Suprapubic skin (tissue), 4 donors: Measurements from ENCODE around the gene U2SURP. TPM values are rescaled to one million over a fixed set of nuclear protein-coding genes. Genes with fewer than 3 reads are reported as not detected.
"Not testable (repeated sequence)": the region's sequence is repeated elsewhere in the genome, so short reads cannot be mapped to it uniquely, and the experiment has no call there.

Source experiments
- DNase-seq, 2 donors: peaks; one replicate each; pipeline ENCODE4 v3.0.0-alpha.2; 2019; ENCODE audit warnings: low spot score in 2 of 2
- H3K27ac ChIP-seq: fragments of 200-600 bp; sonication (generic); one replicate; pipeline ENCODE4 v1.5.1; 2019
- H3K27me3 ChIP-seq: fragments of 200-600 bp; sonication (generic); one replicate; pipeline ENCODE4 v1.5.1; 2019
- H3K36me3 ChIP-seq: fragments of 200-600 bp; sonication (generic); one replicate; pipeline ENCODE4 v1.5.1; 2019
- H3K4me1 ChIP-seq: fragments of 200-600 bp; sonication (generic); one replicate; pipeline ENCODE4 v1.5.1; 2019
- H3K4me3 ChIP-seq: fragments of 200-600 bp; sonication (generic); one replicate; pipeline ENCODE4 v1.5.1; 2019; ENCODE audit warnings: mild to moderate bottlenecking
- H3K9me3 ChIP-seq: fragments of 200-600 bp; sonication (generic); one replicate; pipeline ENCODE4 v1.5.1; 2019
- EP300 ChIP-seq: sonication (generic); formaldehyde crosslinking; IDR thresholded peaks from one replicate; pipeline ENCODE4 v1.6.1; 2017; ENCODE audit warnings: antibody characterized with exemption
- POLR2A ChIP-seq, 2 donors: fragments of 450-650 bp; IDR thresholded peaks; one replicate each; pipeline ENCODE4 v1.6.1; 2017; ENCODE audit warnings: antibody characterized with exemption in 2 of 2, mild to moderate bottlenecking in 2 of 2, moderate library complexity in 2 of 2
- POLR2AphosphoS5 ChIP-seq, 3 donors: sonication (generic); formaldehyde crosslinking; IDR thresholded peaks; one replicate each; pipeline ENCODE4 v1.6.1; 2017; ENCODE audit warnings: antibody characterized with exemption in 3 of 3
- WGBS: methylation state at CpG from one replicate; pipeline ENCODE4 v1.1.5; 2018; 5-methylcytosine and 5-hydroxymethylcytosine counted together
- total RNA-seq, 4 donors: library from RNA; depleted of rRNA; stranded (reverse); fragments of >200 nt; gene quantifications; one replicate each; pipeline ENCODE4 v1.1.0, GENCODE V29; 2016
- TF ChIP-seq, protein P1 (sequence below), 2 donors: fragments of 200-600 bp in 1 of 2; fragments of 450-650 bp in 1 of 2; sonication (generic) in 1 of 2; IDR thresholded peaks; one replicate each; pipeline ENCODE4 v1.5.1; 2016 to 2019; ENCODE audit warnings: antibody characterized with exemption in 2 of 2, mild to moderate bottlenecking in 1 of 2, moderate library complexity in 1 of 2

The U2SURP gene
- total RNA-seq, 4 donors from 2014 or later: 51.4 to 175 (median 62.1) TPM

DNA sequence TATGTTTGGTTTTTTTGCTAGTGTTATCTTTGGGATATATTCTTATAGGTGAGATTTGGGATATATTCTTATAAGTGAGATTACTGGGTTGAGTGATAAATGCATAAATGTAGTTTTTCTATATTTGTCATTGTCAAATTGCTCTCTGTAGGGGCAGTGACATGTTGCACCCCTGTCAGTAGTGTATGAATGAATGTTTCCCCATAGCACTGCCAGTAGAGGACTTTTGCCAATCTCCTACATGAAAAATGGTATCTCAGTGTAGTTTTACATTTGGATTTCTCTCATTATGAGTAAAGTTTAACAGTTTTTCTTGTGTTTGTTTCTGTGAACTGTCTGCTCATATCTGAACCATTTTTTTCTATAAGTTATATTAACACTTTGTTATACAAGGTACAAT, 13.6 kb downstream of the U2SURP start:
- H3K27me3 ChIP-seq: no peaks in the 10 kb centered on the region
- DNase-seq: no peak
- no peak overlapping the region for H3K27ac ChIP-seq
- no peak overlapping the region for H3K4me3 ChIP-seq
- H3K4me1 ChIP-seq: no peaks in the 10 kb centered on the region
- TF ChIP-seq, protein P1, sequence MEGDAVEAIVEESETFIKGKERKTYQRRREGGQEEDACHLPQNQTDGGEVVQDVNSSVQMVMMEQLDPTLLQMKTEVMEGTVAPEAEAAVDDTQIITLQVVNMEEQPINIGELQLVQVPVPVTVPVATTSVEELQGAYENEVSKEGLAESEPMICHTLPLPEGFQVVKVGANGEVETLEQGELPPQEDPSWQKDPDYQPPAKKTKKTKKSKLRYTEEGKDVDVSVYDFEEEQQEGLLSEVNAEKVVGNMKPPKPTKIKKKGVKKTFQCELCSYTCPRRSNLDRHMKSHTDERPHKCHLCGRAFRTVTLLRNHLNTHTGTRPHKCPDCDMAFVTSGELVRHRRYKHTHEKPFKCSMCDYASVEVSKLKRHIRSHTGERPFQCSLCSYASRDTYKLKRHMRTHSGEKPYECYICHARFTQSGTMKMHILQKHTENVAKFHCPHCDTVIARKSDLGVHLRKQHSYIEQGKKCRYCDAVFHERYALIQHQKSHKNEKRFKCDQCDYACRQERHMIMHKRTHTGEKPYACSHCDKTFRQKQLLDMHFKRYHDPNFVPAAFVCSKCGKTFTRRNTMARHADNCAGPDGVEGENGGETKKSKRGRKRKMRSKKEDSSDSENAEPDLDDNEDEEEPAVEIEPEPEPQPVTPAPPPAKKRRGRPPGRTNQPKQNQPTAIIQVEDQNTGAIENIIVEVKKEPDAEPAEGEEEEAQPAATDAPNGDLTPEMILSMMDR (IDR thresholded peaks at IDR 0.05): no peak
- TF ChIP-seq POLR2A (IDR thresholded peaks at IDR 0.05) (no peak), POLR2AphosphoS5 (IDR thresholded peaks at IDR 0.05) (no peak), EP300 (no peak)
- peaks cover 39% of the 10 kb centered on the region for H3K36me3 ChIP-seq
- no peaks in the 10 kb centered on the region for H3K9me3 ChIP-seq

- H3K4me1 ChIP-seq: no peaks in the 10 kb centered on the region
- TF ChIP-seq, protein P1 (IDR thresholded peaks at IDR 0.05): peak in 1 of 2 donors; percentile 49
- no peak for TF ChIP-seq EP300
- H3K27me3 ChIP-seq: no peaks in the 10 kb centered on the region
- H3K9me3 ChIP-seq: no peaks in the 10 kb centered on the region
- no peak for DNase-seq
- 78% methylated on average over 3 of the region's 3 CpGs for WGBS
- H3K36me3 ChIP-seq: peaks cover 54% of the 10 kb centered on the region
- H3K27ac ChIP-seq: no peak overlapping the region
- H3K4me3 ChIP-seq: no peak overlapping the region
Observed at GRCh38 chr3:143016321-143016972, 15.1 kb downstream of the U2SURP start.

GRCh38 chr3:143024351-143024960, 23.1 kb downstream of the U2SURP start:
- Histone ChIP-seq H3K4me1 (no peaks in the 10 kb centered on the region), H3K27ac (no peak overlapping the region), H3K4me3 (no peak overlapping the region), H3K36me3 (peaks cover 89% of the 10 kb centered on the region), H3K27me3 (no peaks in the 10 kb centered on the region), H3K9me3 (no peaks in the 10 kb centered on the region)
- WGBS: 96% methylated on average over 4 of the region's 4 CpGs
- no peak for DNase-seq
- TF ChIP-seq POLR2AphosphoS5 (IDR thresholded peaks at IDR 0.05) (no peak), POLR2A (IDR thresholded peaks at IDR 0.05) (no peak)
- TF ChIP-seq, protein P1 (IDR thresholded peaks at IDR 0.05): no peak

DNA sequence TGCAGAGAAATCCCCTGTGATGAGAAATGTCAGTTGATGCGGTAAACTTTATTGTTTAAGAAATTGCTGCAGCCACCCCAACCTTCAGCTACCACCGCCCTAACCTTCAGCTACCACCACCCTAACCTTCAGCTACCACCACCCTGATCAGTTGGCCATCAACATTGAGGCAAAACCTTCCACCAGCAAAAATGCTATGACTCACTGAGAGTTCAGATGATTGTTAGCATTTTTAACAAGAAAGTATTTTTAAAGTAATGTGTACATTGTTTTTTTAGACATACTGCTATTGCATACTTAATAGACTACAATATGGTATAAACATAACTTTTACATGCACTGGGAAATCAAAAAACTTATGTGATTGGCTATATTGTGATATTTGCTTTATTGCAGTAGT, 30.0 kb downstream of the U2SURP start:
- H3K36me3 ChIP-seq: peaks cover 82% of the 10 kb centered on the region
- no peak overlapping the region for H3K4me3 ChIP-seq
- no peaks in the 10 kb centered on the region for H3K27me3 ChIP-seq
- 80% methylated on average over 2 of the region's 2 CpGs for WGBS
- no peak overlapping the region for H3K27ac ChIP-seq
- H3K9me3 ChIP-seq: no peaks in the 10 kb centered on the region
- no peak for TF ChIP-seq EP300
- no peak for TF ChIP-seq POLR2A (IDR thresholded peaks at IDR 0.05)
- no peak for TF ChIP-seq POLR2AphosphoS5 (IDR thresholded peaks at IDR 0.05)
- TF ChIP-seq, protein P1 (IDR thresholded peaks at IDR 0.05): no peak
- no peak for DNase-seq
- H3K4me1 ChIP-seq: no peaks in the 10 kb centered on the region

- H3K36me3 ChIP-seq: peaks cover 86% of the 10 kb centered on the region
- WGBS: 79% methylated on average over 4 of the region's 4 CpGs
- not testable (repeated sequence) for DNase-seq
Observed at GRCh38 chr3:143031796-143032387, 30.5 kb downstream of the U2SURP start.

More at GRCh38 chr3:143031796-143032387, 30.5 kb downstream of the U2SURP start:
- H3K9me3 ChIP-seq, H3K27me3 ChIP-seq, H3K4me1 ChIP-seq, H3K27ac ChIP-seq, H3K4me3 ChIP-seq: not testable (repeated sequence)
